Loucy (cell line): ENCODE measurements around the gene ETHE1.

ENCODE experiments used
- CTCF ChIP-seq: fragments of 200-600 bp; sonication (generic); conservative IDR thresholded peaks from 2 replicates; pipeline ENCODE4 v1.5.1; 2014; ENCODE audit warnings: mild to moderate bottlenecking, antibody characterized with exemption, low read length
- EZH2phosphoT487 ChIP-seq: fragments of 200-600 bp; IDR thresholded peaks from 2 replicates; pipeline ENCODE4 v1.6.1; 2018; ENCODE audit warnings: antibody characterized with exemption, mild to moderate bottlenecking, moderate library complexity, borderline replicate concordance

- TF ChIP-seq CTCF (no peak), EZH2phosphoT487 (no peak)
These were observed 25.1 kb upstream of the ETHE1 start for GRCh38 chr19:43552198-43552450.
